Mesodermal cell (in vitro differentiated cells): ENCODE results near the gene ERLEC1. TPM values are rescaled to one million over a fixed set of nuclear protein-coding genes. Genes with fewer than 3 reads are reported as not detected.

ENCODE experiments used
- H3K27ac ChIP-seq: 2 replicates; pipeline ENCODE4 v1.7.0; 2013; ENCODE audit warnings: mild to moderate bottlenecking, low read depth, low read length, moderate library complexity; ENCODE audit not compliant: severe bottlenecking
- H3K36me3 ChIP-seq: 2 replicates; pipeline ENCODE4 v1.7.1; 2013; ENCODE audit warnings: mild to moderate bottlenecking, low read length, moderate library complexity; ENCODE audit not compliant: control insufficient read depth, insufficient read depth
- H3K4me1 ChIP-seq: one replicate; pipeline ENCODE4 v1.7.1; 2013; ENCODE audit warnings: mild to moderate bottlenecking, low read length; ENCODE audit not compliant: insufficient read depth, control insufficient read depth, poor library complexity, severe bottlenecking
- H3K4me3 ChIP-seq: 2 replicates; pipeline ENCODE4 v1.7.0; 2013; ENCODE audit warnings: low read length, control low read depth, mild to moderate bottlenecking; ENCODE audit not compliant: insufficient read depth, poor library complexity, severe bottlenecking; ENCODE audit errors: extremely low read depth
- H3K9me3 ChIP-seq: 2 replicates; pipeline ENCODE4 v1.7.1; 2013; ENCODE audit warnings: mild to moderate bottlenecking, low read length, moderate library complexity; ENCODE audit not compliant: control insufficient read depth
- WGBS, 2 experiments: methylation state at CpG; one replicate each; pipeline ENCODE4 v1.1.5; 2013; ENCODE audit warnings: missing lambda C conversion rate in 2 of 2; ENCODE audit not compliant: insufficient coverage in 2 of 2; 5-methylcytosine and 5-hydroxymethylcytosine counted together
- polyA plus RNA-seq, 2 experiments: library from polyadenylated mRNA; stranded (reverse); fragments of 50-300 nt; gene quantifications; one replicate each; pipeline ENCODE4 v1.2.3, GENCODE V29; 2013

ERLEC1 gene, protein sequence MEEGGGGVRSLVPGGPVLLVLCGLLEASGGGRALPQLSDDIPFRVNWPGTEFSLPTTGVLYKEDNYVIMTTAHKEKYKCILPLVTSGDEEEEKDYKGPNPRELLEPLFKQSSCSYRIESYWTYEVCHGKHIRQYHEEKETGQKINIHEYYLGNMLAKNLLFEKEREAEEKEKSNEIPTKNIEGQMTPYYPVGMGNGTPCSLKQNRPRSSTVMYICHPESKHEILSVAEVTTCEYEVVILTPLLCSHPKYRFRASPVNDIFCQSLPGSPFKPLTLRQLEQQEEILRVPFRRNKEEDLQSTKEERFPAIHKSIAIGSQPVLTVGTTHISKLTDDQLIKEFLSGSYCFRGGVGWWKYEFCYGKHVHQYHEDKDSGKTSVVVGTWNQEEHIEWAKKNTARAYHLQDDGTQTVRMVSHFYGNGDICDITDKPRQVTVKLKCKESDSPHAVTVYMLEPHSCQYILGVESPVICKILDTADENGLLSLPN
- polyA plus RNA-seq (2013, experiment 1 of 2) = 65.7 TPM
- polyA plus RNA-seq (2013, experiment 2 of 2) = 66.7 TPM

GRCh38 chr2:53786705-53787613 lies at the start of gene ERLEC1, which contains the start of gene ASB3:
ERLEC1 (plus strand) TSS chr2:53787044; CDS start chr2:53787211, 167 bp downstream.
ASB3 (minus strand) TSS chr2:53786953; CDS start chr2:53765572, 21,381 bp downstream.
- peak within 1 kb of the TSS; percentile 76 for H3K4me3 ChIP-seq
- 0% methylated on average over 51 to 66 of the region's 77 CpGs for WGBS, 2 experiments
- peak within 1 kb of the TSS; percentile 88 for H3K27ac ChIP-seq
- H3K9me3 ChIP-seq = no peaks in the 10 kb centered on the region
- H3K4me1 ChIP-seq = peaks cover 10% of the 10 kb centered on the region
- H3K36me3 ChIP-seq = peaks cover 20% of the 10 kb centered on the region

GRCh38 chr2:53737091-53737490 lies 49.8 kb upstream of the ERLEC1 start:
- Histone ChIP-seq H3K27ac (no peak overlapping the region), H3K4me1 (no peaks in the 10 kb centered on the region), H3K4me3 (no peak overlapping the region), H3K36me3 (peaks cover 20% of the 10 kb centered on the region), H3K9me3 (no peaks in the 10 kb centered on the region)
- WGBS, 2 experiments = 94 to 97% methylated on average over 4 to 5 of the region's 5 CpGs

DNA sequence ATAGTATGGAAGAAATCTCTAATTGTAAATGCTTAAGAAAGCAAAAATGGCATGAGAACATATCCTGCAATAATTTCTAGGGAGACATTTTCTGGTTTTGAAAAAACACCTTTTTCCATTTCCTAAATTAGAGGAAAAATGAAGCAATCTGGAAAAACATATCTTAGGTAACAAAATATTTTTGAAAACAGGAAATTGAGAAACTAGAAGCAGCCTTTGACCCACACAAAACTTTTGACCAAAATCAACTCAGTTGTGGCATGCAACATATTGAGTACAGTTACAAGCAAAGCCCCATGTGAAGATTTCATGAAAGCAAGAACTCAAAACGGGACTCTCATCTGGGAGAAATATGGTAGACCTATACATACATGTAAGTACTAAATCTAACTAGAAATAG lies 47.8 kb upstream of the ERLEC1 start:
- WGBS, 2 experiments = no CpG with 5 or more reads among the region's 1 CpG
- peaks cover 16% of the 10 kb centered on the region for H3K36me3 ChIP-seq
- no peak overlapping the region for H3K4me3 ChIP-seq
- no peaks in the 10 kb centered on the region for H3K9me3 ChIP-seq
- no peaks in the 10 kb centered on the region for H3K4me1 ChIP-seq
- H3K27ac ChIP-seq = no peak overlapping the region

GRCh38 chr2:53740170-53740569 lies 46.7 kb upstream of the ERLEC1 start:
- no peak overlapping the region for H3K27ac ChIP-seq
- H3K36me3 ChIP-seq = peaks cover 12% of the 10 kb centered on the region
- no peaks in the 10 kb centered on the region for H3K9me3 ChIP-seq
- H3K4me3 ChIP-seq = no peak overlapping the region
- H3K4me1 ChIP-seq = no peaks in the 10 kb centered on the region

- Histone ChIP-seq H3K4me1 (no peaks in the 10 kb centered on the region), H3K4me3 (no peak overlapping the region), H3K27ac (no peak overlapping the region), H3K36me3 (peaks cover 15% of the 10 kb centered on the region), H3K9me3 (no peaks in the 10 kb centered on the region)
- 83% methylated on average over 1 of the region's 2 CpGs; no CpG with 5 or more reads in 1 of the 2 experiments for WGBS, 2 experiments
These were observed 42.3 kb upstream of the ERLEC1 start for GRCh38 chr2:53744395-53745065.

DNA sequence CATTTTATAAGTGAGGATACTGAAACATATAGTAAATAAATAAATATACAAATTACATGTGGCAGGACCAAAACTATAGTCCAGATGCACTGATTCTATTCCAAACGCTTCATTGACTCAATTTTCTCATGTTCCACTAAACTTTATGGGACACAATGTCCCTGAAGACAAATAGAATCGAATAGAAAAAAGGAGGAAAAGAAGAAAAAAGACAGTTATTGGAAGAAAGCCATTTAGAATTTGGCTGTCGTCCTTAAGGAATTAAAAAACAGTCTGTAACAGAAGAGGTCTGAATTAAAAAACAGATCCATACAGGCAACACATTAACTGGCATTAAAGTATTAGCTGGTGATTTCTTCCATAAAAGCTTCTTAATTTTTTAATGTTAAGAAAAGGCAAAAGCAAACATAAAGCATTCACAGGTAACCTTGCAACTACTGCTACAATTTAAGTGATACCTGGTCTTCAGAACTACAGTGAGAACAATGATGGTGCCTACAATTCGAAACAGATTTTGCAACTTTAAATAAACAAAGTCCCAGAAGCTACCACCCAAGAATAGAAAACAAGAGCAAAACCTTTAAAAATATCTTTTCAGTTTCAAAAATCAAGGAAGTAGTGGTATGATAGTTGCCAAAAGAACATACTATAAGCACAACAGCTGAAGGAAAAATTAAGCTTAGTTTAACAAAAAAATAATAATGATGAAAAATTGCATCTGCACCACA lies 36.6 kb upstream of the ERLEC1 start:
- Histone ChIP-seq H3K4me3 (no peak overlapping the region), H3K4me1 (peaks cover 4% of the 10 kb centered on the region), H3K27ac (no peak overlapping the region), H3K36me3 (peaks cover 19% of the 10 kb centered on the region), H3K9me3 (no peaks in the 10 kb centered on the region)
- WGBS, 2 experiments = 100% methylated on average over 1 of the region's 4 CpGs; no CpG with 5 or more reads in 1 of the 2 experiments

DNA sequence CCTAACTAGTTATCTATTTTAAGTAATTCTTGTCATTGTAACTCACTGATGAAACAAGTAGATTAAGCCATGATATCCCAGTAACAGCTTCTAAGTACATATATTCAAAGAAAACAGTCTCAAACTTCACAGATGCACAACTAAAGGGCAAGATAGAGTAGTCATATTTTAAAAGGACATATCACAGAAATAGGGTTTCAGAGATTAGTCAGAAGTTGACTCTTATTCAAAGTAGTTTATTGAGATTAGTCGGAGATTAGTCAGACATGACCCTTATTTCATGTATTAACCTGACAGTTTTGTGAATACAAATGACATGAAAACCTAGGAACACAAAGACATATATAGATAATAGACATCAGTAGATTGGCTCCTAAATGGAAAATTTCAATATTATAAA lies 35.1 kb upstream of the ERLEC1 start:
- H3K9me3 ChIP-seq = no peaks in the 10 kb centered on the region
- no CpG with 5 or more reads among the region's 1 CpG for WGBS, 2 experiments
- peaks cover 34% of the 10 kb centered on the region for H3K36me3 ChIP-seq
- H3K27ac ChIP-seq = no peak overlapping the region
- H3K4me3 ChIP-seq = no peak overlapping the region
- peaks cover 4% of the 10 kb centered on the region for H3K4me1 ChIP-seq

GRCh38 chr2:53752385-53752784 lies 34.5 kb upstream of the ERLEC1 start:
- Histone ChIP-seq H3K4me1 (peaks cover 4% of the 10 kb centered on the region), H3K36me3 (peaks cover 36% of the 10 kb centered on the region), H3K9me3 (no peaks in the 10 kb centered on the region), H3K4me3 (no peak overlapping the region), H3K27ac (no peak overlapping the region)
- WGBS, 2 experiments = 70 to 100% methylated on average over 1 to 3 of the region's 4 CpGs

GRCh38 chr2:53753041-53753440 lies 33.8 kb upstream of the ERLEC1 start:
- Histone ChIP-seq H3K4me1 (peaks cover 4% of the 10 kb centered on the region), H3K27ac (no peak overlapping the region), H3K36me3 (peaks cover 34% of the 10 kb centered on the region), H3K9me3 (no peaks in the 10 kb centered on the region), H3K4me3 (no peak overlapping the region)

- no peak overlapping the region for H3K27ac ChIP-seq
- no peaks in the 10 kb centered on the region for H3K9me3 ChIP-seq
- H3K4me3 ChIP-seq = no peak overlapping the region
- H3K4me1 ChIP-seq = peaks cover 4% of the 10 kb centered on the region
- no CpG with 5 or more reads among the region's 2 CpGs for WGBS, 2 experiments
- peaks cover 29% of the 10 kb centered on the region for H3K36me3 ChIP-seq
These were observed 31.7 kb upstream of the ERLEC1 start for GRCh38 chr2:53755121-53755520.
